Measurements from ENCODE around the gene FN3K. TPM values are rescaled to one million over a fixed set of nuclear protein-coding genes. Genes with fewer than 3 reads are reported as not detected.

The FN3K gene
- total and polyA plus RNA-seq, 2 of the 4 experiments (the other 2 are of a cell fraction): 0.90 to 2.9 TPM

DNA sequence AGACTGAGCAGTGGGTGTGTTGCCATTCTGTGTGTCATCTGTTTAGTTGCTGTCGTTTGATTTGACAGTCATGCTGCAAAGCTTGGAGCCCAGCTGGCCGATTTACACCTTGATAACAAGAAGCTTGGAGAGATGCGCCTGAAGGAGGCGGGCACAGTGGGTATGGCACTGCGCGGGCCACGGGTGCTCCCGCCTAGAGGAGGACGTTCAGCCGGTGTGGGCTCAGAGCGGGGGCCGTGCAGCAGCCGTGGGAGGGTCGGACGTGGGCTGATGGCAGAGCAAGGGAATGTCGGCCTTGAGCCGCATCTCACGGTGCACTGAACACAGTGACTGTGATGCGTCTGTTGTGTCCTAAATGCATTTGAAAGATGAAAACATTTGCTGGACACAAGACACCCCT, 15.2 kb upstream of the FN3K start:
- Histone ChIP-seq H3K4me2 (ENCODE audit: low read depth, low read length) (no peak overlapping the region), H4K20me1 (ENCODE audit: insufficient read depth, low read length) (0 out of 2 replicates have a peak, but pooled peaks cover 4% of the 10 kb centered on the region), H3K23ac (ENCODE audit: low read depth, low read length) (no peak overlapping the region), H4K8ac (ENCODE audit: low read depth in 2 of 2, low read length in 2 of 2) (no peak overlapping the region), H3K9me1 (ENCODE audit: insufficient read depth, low read length) (peaks cover 9% of the 10 kb centered on the region), H4K91ac (ENCODE audit: insufficient read depth, low read depth, low read length) (no peak overlapping the region), H2AFZ (replicated peaks; ENCODE audit: low read length, poor library complexity) (no peak overlapping the region), H3K9ac (ENCODE audit: low read depth, low read length) (no peak overlapping the region), H3K4ac (ENCODE audit: low read depth, low read length) (no peak overlapping the region), H2BK15ac (ENCODE audit: low read depth, low read length) (no peak overlapping the region), H3K27ac (ENCODE audit: insufficient read depth, low read length) (no peak overlapping the region), H2BK20ac (ENCODE audit: low read depth, low read length) (no peak overlapping the region), H2BK120ac (ENCODE audit: low read depth, low read length) (no peak overlapping the region), H3K27me3 (ENCODE audit: control insufficient read depth, insufficient read depth, low read length) (no peaks in the 10 kb centered on the region), H3K14ac (replicated peaks; ENCODE audit: low read depth, low read length) (no peak overlapping the region), H3K56ac (ENCODE audit: extremely low read depth, insufficient read depth, low read length) (no peak overlapping the region), H3K9me3 (ENCODE audit: control insufficient read depth, insufficient read depth, low read length) (no peaks in the 10 kb centered on the region), H3K36me3 (ENCODE audit: control insufficient read depth, insufficient read depth, low read length) (peaks cover 23% of the 10 kb centered on the region), H3K4me1 (ENCODE audit: control insufficient read depth, insufficient read depth, low read length) (peaks cover 7% of the 10 kb centered on the region), H2AK9ac (replicated peaks; ENCODE audit: low read depth, low read length, poor library complexity) (no peak overlapping the region), H3K79me1 (ENCODE audit: low read depth in 1 of 2, low read length in 2 of 2) (peaks cover 10 to 26% of the 10 kb centered on the region in 2 experiments), H2AK5ac (ENCODE audit: low read depth, low read length) (no peak overlapping the region), H3K18ac (ENCODE audit: low read depth, low read length) (no peak overlapping the region), H4K5ac (ENCODE audit: low read depth, low read length) (no peak overlapping the region), H2BK5ac (ENCODE audit: low read depth, low read length, poor library complexity, severe bottlenecking) (no peak overlapping the region), H3K4me3 (ENCODE audit: insufficient read depth, low read depth, low read length) (no peak overlapping the region)
- 96% methylated on average over 18 of the region's 19 CpGs; no CpG with 5 or more reads in 1 of the 2 experiments for WGBS, 2 experiments (ENCODE audit: extremely low coverage in 2 of 2, insufficient read length in 1 of 2)
- TF ChIP-seq MXI1 (IDR thresholded peaks at IDR 0.05; ENCODE audit: borderline replicate concordance, low read depth, low read length) (no peak), NFE2L2 (IDR thresholded peaks at IDR 0.05; ENCODE audit: low read depth, low read length) (no peak), FOS (IDR thresholded peaks at IDR 0.05; ENCODE audit: low read depth, low read length) (no peak), MAFK (IDR thresholded peaks at IDR 0.05; ENCODE audit: low read depth, low read length) (no peak), RCOR1 (IDR thresholded peaks at IDR 0.05; ENCODE audit: insufficient replicate concordance, low read length) (no peak), RFX5 (IDR thresholded peaks at IDR 0.05; ENCODE audit: low read depth, low read length) (no peak), CHD1 (IDR thresholded peaks at IDR 0.05; ENCODE audit: low read depth, low read length) (no peak), POLR2A (IDR thresholded peaks at IDR 0.05; ENCODE audit: low read depth, low read length) (no peak), SMC3 (IDR thresholded peaks at IDR 0.05; ENCODE audit: low read depth, low read length) (no peak), MAZ (IDR thresholded peaks at IDR 0.05; ENCODE audit: borderline replicate concordance, low read depth, low read length) (no peak), BHLHE40 (IDR thresholded peaks at IDR 0.05; ENCODE audit: low read depth, low read length) (no peak)
- TF ChIP-seq, protein P1, sequence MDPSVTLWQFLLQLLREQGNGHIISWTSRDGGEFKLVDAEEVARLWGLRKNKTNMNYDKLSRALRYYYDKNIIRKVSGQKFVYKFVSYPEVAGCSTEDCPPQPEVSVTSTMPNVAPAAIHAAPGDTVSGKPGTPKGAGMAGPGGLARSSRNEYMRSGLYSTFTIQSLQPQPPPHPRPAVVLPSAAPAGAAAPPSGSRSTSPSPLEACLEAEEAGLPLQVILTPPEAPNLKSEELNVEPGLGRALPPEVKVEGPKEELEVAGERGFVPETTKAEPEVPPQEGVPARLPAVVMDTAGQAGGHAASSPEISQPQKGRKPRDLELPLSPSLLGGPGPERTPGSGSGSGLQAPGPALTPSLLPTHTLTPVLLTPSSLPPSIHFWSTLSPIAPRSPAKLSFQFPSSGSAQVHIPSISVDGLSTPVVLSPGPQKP (IDR thresholded peaks at IDR 0.05; ENCODE audit: borderline replicate concordance, low read depth, low read length): no peak
- DNase-seq (no peak), ATAC-seq (ENCODE audit: low read depth) (no peak)
- POLR2A ChIA-PET (ENCODE audit: unreplicated experiment): no interaction called here
- BruUV-seq (replicated peaks): no TSS peak
- intact Hi-C loops (cut with micrococcal nuclease): no loop called here
- dilution Hi-C loops (cut with HindIII; ENCODE audit: low sequenced_read_pairs, unreplicated experiment): no loop called here
- in situ Hi-C loops (cut with MboI; ENCODE audit: low sequenced_read_pairs): no loop called here
- CTCF ChIA-PET: no interaction called here
